Vagina (tissue), 2 donors: Measurements from ENCODE around the gene DYSF.

Source experiments
- POLR2A ChIP-seq, 2 donors: fragments of 450-650 bp; IDR thresholded peaks; one replicate each; pipeline ENCODE4 v1.6.1; 2017; ENCODE audit warnings: antibody characterized with exemption in 2 of 2, mild to moderate bottlenecking in 2 of 2, moderate library complexity in 2 of 2
- POLR2AphosphoS5 ChIP-seq, 2 donors: sonication (generic); formaldehyde crosslinking; IDR thresholded peaks; one replicate each; pipeline ENCODE4 v1.9.0; 2017; ENCODE audit warnings: antibody characterized with exemption in 2 of 2, mild to moderate bottlenecking in 2 of 2, low read depth in 1 of 2; ENCODE audit not compliant: insufficient read depth in 1 of 2
- TF ChIP-seq, protein P1 (sequence below), 3 experiments: fragments of 450-650 bp in 2 of 3; fragments of 200-600 bp in 1 of 3; sonication (generic) in 1 of 3; IDR thresholded peaks; one replicate each; pipeline ENCODE4 v1.5.1; 2017 to 2019; ENCODE audit warnings: antibody characterized with exemption in 3 of 3, mild to moderate bottlenecking in 2 of 3, moderate library complexity in 2 of 3

DNA sequence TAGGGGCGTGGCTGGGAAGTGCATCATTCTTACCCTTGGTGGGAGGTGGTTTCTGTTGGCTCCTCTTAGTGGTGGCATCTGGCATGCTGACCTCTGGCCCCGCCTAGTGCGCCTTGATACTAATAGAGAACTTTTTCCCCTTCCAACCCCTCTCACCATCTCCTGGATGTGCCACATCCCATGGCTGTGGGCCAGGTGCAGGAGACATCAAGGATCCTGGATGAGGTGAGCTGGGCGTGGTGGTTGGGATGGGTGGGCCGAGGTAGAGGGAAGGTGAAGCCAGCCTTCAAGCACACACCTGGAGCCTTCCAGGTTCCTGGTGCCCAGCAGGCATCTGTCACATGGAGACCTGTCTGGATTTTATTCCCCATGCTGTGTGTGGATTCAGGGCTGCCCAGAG, 149.2 kb downstream of the DYSF start:
- TF ChIP-seq, protein P1, sequence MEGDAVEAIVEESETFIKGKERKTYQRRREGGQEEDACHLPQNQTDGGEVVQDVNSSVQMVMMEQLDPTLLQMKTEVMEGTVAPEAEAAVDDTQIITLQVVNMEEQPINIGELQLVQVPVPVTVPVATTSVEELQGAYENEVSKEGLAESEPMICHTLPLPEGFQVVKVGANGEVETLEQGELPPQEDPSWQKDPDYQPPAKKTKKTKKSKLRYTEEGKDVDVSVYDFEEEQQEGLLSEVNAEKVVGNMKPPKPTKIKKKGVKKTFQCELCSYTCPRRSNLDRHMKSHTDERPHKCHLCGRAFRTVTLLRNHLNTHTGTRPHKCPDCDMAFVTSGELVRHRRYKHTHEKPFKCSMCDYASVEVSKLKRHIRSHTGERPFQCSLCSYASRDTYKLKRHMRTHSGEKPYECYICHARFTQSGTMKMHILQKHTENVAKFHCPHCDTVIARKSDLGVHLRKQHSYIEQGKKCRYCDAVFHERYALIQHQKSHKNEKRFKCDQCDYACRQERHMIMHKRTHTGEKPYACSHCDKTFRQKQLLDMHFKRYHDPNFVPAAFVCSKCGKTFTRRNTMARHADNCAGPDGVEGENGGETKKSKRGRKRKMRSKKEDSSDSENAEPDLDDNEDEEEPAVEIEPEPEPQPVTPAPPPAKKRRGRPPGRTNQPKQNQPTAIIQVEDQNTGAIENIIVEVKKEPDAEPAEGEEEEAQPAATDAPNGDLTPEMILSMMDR (IDR thresholded peaks at IDR 0.05): no peak
- TF ChIP-seq POLR2A (IDR thresholded peaks at IDR 0.05): no peak
- no peak for TF ChIP-seq POLR2AphosphoS5 (IDR thresholded peaks at IDR 0.05; ENCODE audit: insufficient read depth in 1 of 2, low read depth in 1 of 2)
